Heart left ventricle (tissue), 16 donors: ENCODE data around the gene NADSYN1. TPM values are rescaled to one million over a fixed set of nuclear protein-coding genes. Genes with fewer than 3 reads are reported as not detected.

ENCODE experiments used
- ATAC-seq, 4 donors: fragments of 200-7000 bp; cut with Tn5 transposase; one replicate each; pipeline ENCODE4 v1.9.1; 2020 to 2022; ENCODE audit warnings: moderate library complexity in 4 of 4, mild to moderate bottlenecking in 3 of 4, moderate number of reproducible peaks in 1 of 4
- DNase-seq, 5 donors: peaks; one replicate each; pipeline ENCODE4 v3.0.0-alpha.2; 2020
- H3K27ac ChIP-seq, 12 donors: fragments of 200-600 bp; sonication (generic) in 4 of 12; one replicate each; pipeline versions ENCODE4 v1.5.0 to v1.8.0; 2016 to 2022; ENCODE audit warnings: mild to moderate bottlenecking in 2 of 12
- H3K27me3 ChIP-seq, 9 donors: fragments of 200-600 bp; sonication (generic) in 2 of 9; one replicate each; pipeline versions ENCODE4 v1.5.1 to v1.8.0; 2016 to 2022; ENCODE audit warnings: mild to moderate bottlenecking in 3 of 9
- H3K36me3 ChIP-seq, 9 donors: fragments of 200-600 bp; sonication (generic) in 2 of 9; one replicate each; pipeline versions ENCODE4 v1.5.0 to v1.8.0; 2018 to 2022; ENCODE audit warnings: mild to moderate bottlenecking in 2 of 9
- H3K4me1 ChIP-seq, 12 donors: fragments of 200-600 bp; sonication (generic) in 4 of 12; one replicate each; pipeline versions ENCODE4 v1.5.0 to v1.8.0; 2016 to 2022; ENCODE audit warnings: mild to moderate bottlenecking in 3 of 12
- H3K4me3 ChIP-seq, 12 donors: fragments of 200-600 bp; sonication (generic) in 4 of 12; one replicate each; pipeline versions ENCODE4 v1.5.0 to v1.8.0; 2017 to 2022; ENCODE audit warnings: mild to moderate bottlenecking in 9 of 12, moderate library complexity in 4 of 12
- H3K9me3 ChIP-seq, 12 donors: fragments of 200-600 bp; sonication (generic) in 4 of 12; one replicate each; pipeline versions ENCODE4 v1.5.0 to v1.8.0; 2016 to 2022; ENCODE audit warnings: mild to moderate bottlenecking in 1 of 12
- CTCF ChIP-seq, 12 donors: fragments of 200-600 bp; sonication (generic) in 4 of 12; IDR thresholded peaks; one replicate each; pipeline versions ENCODE4 v1.5.0 to v1.8.0; 2018 to 2022; ENCODE audit warnings: antibody characterized with exemption in 12 of 12, mild to moderate bottlenecking in 5 of 12
- POLR2A ChIP-seq, 2 donors: fragments of 450-650 bp; IDR thresholded peaks; one replicate each; pipeline ENCODE4 v1.6.1; 2017; ENCODE audit warnings: antibody characterized with exemption in 2 of 2, mild to moderate bottlenecking in 2 of 2, moderate library complexity in 2 of 2
- WGBS, 4 donors: extraction: QIAGEN DNeasy Blood & Tissue Kit in 2 of 4; methylation state at CpG; one replicate each; pipeline versions ENCODE4 v1.1.5 to v1.1.7; 2013 to 2018; 5-methylcytosine and 5-hydroxymethylcytosine counted together
- intact Hi-C, 10 donors: fragments of 100-400 bp; cut with DNase I; formaldehyde crosslinking; loops; one replicate each; pipeline versions ENCODE4 v1.11.1 to v1.14.2; 2022
- polyA plus RNA-seq, 2 donors: library from polyadenylated mRNA; stranded (reverse); fragments of 200-250 nt; gene quantifications; one replicate each; pipeline ENCODE4 v1.2.3, GENCODE V29; 2013
- total RNA-seq, 9 donors: library from RNA; depleted of rRNA in 2 of 9; stranded (reverse); fragments of >200 nt in 2 of 9; fragmentation: NEBNext Ultra II Directional in 3 of 9; extraction: Animal tissue kit (Norgen Biotek cat#: 25700) in 3 of 9; gene quantifications; one replicate each; pipeline versions ENCODE4 v1.1.0 to v1.2.4, GENCODE V29; 2016 to 2023
- donor health status: ischemic (EF 13 %, LVEDD 7.1; RV severe dilation, severe dysfunction).
- donor health status: healthy with polysubstance abuse.
- donor health status: DM: no; HTN: yes; CAD: no.
- donor health status: DM: no; HTN: no; CAD: no.
- donor health status: ischemic (EF 25% LVEDD 6.9; RV normal size, moderate dysfunction).
- donor health status: ischemic (EF 25% LVEDD 5.7; RV mildly dilated, moderate dysfunction).
- donor health status: healthy.
- donor health status: DM: yes; HTN: yes; CAD: no.
- donor health status: ischemic (EF 35%, LVEDD 5.7; RV mildly dilated, moderate dysfunction).
- donor health status: nonischemic (EF 11% LVEDD 7.7; RV severe dilation, severe dysfunction).
- donor health status: DM: yes; HTN: yes; CAD: no.
- donor health status: PGD.
- donor health status: ischemic (EF 29% LVEDD 5.4; RV normal size, mild dysfunction).
- donor health status: nonischemic (EF 23%, LVEDD 6.1; RV moderate dilation, normal function).

Gene NADSYN1
- total and polyA plus RNA-seq, 11 donors = 11.4 to 41.9 (median 19.4) TPM

GRCh38 chr11:71441251-71441650, 11.8 kb upstream of the NADSYN1 start:
- Histone ChIP-seq H3K27me3 (no peaks in the 10 kb centered on the region), H3K4me1 (no peaks in the 10 kb centered on the region), H3K4me3 (no peak overlapping the region), H3K9me3 (peaks cover 0 to 6% (median 0%) of the 10 kb centered on the region in 12 donors), H3K36me3 (peaks cover 0 to 77% (median 29%) of the 10 kb centered on the region in 9 donors), H3K27ac (no peak overlapping the region)
- TF ChIP-seq CTCF (IDR thresholded peaks at IDR 0.05) (no peak), POLR2A (IDR thresholded peaks at IDR 0.05) (no peak)
- no peak for ATAC-seq
- 94 to 98% (median 97%) methylated on average over 11 of the region's 11 CpGs for WGBS, 4 donors
- no peak for DNase-seq
- intact Hi-C loops = no loop called here

DNA sequence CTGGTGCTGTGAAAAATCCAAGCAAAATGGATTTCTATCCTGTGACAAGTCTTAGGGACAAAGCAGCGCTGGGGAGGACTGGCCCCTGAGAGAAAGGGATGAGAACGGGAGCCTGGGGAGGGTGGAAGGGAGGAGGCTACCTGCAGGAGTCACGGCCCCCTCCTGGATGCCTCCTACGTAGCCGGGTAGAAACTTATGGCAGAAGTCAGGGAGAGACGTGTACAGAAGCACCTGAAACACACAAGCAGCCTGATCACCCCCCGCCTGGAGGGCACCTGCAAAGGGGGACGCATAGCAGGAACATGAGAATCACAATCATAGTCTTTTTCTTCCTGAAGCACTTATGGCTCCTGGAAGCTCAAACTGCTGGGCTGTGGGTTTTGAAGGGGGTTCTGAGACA, 10.9 kb upstream of the NADSYN1 start:
- ATAC-seq = no peak
- intact Hi-C loops = no loop called here
- WGBS, 4 donors = 91 to 97% (median 96%) methylated on average over 8 of the region's 8 CpGs
- no peak for DNase-seq
- peaks cover 0 to 72% (median 29%) of the 10 kb centered on the region in 9 donors for H3K36me3 ChIP-seq
- H3K27ac ChIP-seq = no peak overlapping the region
- TF ChIP-seq POLR2A (IDR thresholded peaks at IDR 0.05) (no peak), CTCF (IDR thresholded peaks at IDR 0.05) (no peak)
- no peaks in the 10 kb centered on the region for H3K27me3 ChIP-seq
- H3K4me1 ChIP-seq = peaks cover 0 to 3% (median 0%) of the 10 kb centered on the region in 12 donors
- H3K9me3 ChIP-seq = peaks cover 0 to 6% (median 0%) of the 10 kb centered on the region in 12 donors
- H3K4me3 ChIP-seq = no peak overlapping the region

DNA sequence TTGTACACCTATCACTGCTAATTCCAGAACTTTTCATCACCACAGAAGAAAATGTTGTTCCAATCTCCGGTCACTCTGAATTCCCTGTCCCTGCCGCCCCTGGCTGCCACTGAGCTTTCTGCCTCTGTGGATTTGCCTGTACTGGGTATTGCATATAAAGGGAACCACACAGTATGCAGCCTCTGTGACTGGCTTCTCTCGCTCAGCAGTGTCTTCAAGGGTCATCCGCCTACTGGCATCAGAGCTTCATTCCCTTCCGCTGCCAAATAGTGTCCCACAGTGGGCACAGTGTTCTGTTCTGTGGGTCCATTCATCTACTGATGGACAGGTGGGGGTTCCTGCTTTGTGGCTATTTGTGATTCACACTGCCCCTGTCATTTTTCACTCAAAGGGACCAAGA, 10.1 kb upstream of the NADSYN1 start:
- Histone ChIP-seq H3K4me1 (peaks cover 0 to 11% (median 5%) of the 10 kb centered on the region in 12 donors), H3K36me3 (peaks cover 0 to 64% (median 27%) of the 10 kb centered on the region in 9 donors), H3K27me3 (no peaks in the 10 kb centered on the region), H3K27ac (no peak overlapping the region), H3K9me3 (peaks cover 0 to 6% (median 0%) of the 10 kb centered on the region in 12 donors), H3K4me3 (no peak overlapping the region)
- DNase-seq (no peak), ATAC-seq (no peak)
- TF ChIP-seq CTCF (IDR thresholded peaks at IDR 0.05) = no peak
- no peak for TF ChIP-seq POLR2A (IDR thresholded peaks at IDR 0.05)
- intact Hi-C loops = no loop called here
- 98 to 99% (median 98%) methylated on average over 5 of the region's 5 CpGs for WGBS, 4 donors

DNA sequence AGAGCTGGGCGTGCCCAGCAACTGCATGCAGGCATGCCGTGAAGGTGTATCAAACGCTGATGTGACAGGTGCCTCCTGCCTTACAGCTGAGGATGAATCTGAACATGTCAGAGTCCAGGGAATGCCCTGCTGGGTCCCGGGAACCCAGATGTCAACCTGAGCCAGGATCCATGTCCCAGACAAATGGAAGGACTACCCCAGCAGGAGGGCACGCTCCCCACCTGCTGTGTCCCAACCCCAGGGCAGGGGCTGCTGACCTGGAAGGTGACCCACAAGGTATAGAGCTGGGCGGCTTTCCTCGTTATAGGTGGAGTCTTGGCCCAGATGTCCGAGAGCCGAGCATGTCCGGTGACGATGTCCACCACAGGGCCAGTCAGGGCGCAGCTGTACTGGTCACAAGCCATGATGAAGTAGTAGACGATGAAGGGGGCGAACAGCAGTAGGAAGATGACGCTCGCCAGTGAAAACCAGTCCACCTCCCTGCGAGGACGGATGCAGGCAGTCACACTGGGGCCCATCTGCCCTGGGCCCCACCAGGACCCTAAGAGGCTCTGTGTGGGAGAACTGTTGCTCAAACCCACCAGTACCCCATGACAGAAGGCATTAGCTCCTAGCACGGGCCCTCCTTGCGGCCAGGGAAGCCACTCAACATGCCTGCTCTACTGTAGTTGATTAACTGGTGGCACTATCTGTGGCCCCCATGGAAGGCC, 9.1 kb upstream of the NADSYN1 start:
- Histone ChIP-seq H3K27me3 (no peaks in the 10 kb centered on the region), H3K4me3 (no peak overlapping the region), H3K4me1 (peaks cover 0 to 19% (median 6%) of the 10 kb centered on the region in 12 donors), H3K9me3 (peaks cover 0 to 6% (median 0%) of the 10 kb centered on the region in 12 donors), H3K36me3 (peaks cover 0 to 54% (median 25%) of the 10 kb centered on the region in 9 donors), H3K27ac (no peak overlapping the region)
- intact Hi-C loops = no loop called here
- DNase-seq = no peak
- 91 to 97% (median 95%) methylated on average over 18 to 20 of the region's 20 CpGs for WGBS, 4 donors
- ATAC-seq = no peak
- TF ChIP-seq POLR2A (IDR thresholded peaks at IDR 0.05) = no peak
- TF ChIP-seq CTCF (IDR thresholded peaks at IDR 0.05) = no peak
